Fibroblast of pulmonary artery (primary cell): ENCODE results near the gene CTNNA3.

ENCODE experiments used
- DNase-seq: peaks from one replicate; pipeline ENCODE4 v3.0.0-alpha.2; 2010; ENCODE audit warnings: low read depth
- H3K4me3 ChIP-seq: replicated peaks from 2 replicates; pipeline ENCODE4 v1.5.1; 2011; ENCODE audit warnings: low read depth, mild to moderate bottlenecking, control low read depth, low read length, moderate library complexity
- CTCF ChIP-seq: IDR thresholded peaks from 2 replicates; pipeline ENCODE4 v1.5.1; 2011; ENCODE audit warnings: mild to moderate bottlenecking, control low read depth, low read length, inconsistent platforms; ENCODE audit errors: missing control alignments

Gene CTNNA3

GRCh38 chr10:66538908-66539307, 1157.1 kb downstream of the CTNNA3 start:
- no peak for DNase-seq
- no peak for TF ChIP-seq CTCF
- H3K4me3 ChIP-seq, result no peak overlapping the region

- DNase-seq, result no peak
- no peak for TF ChIP-seq CTCF
- no peak overlapping the region for H3K4me3 ChIP-seq
Observed at GRCh38 chr10:66538371-66538770, 1157.6 kb downstream of the CTNNA3 start.

GRCh38 chr10:66537186-66537585, 1158.8 kb downstream of the CTNNA3 start:
- no peak overlapping the region for H3K4me3 ChIP-seq
- no peak for DNase-seq
- no peak for TF ChIP-seq CTCF

GRCh38 chr10:66535439-66535838, 1160.6 kb downstream of the CTNNA3 start:
- no peak for TF ChIP-seq CTCF

GRCh38 chr10:66534866-66535265, 1161.1 kb downstream of the CTNNA3 start:
- H3K4me3 ChIP-seq, result no peak overlapping the region
- TF ChIP-seq CTCF, result no peak
- no peak for DNase-seq

More at GRCh38 chr10:66535439-66535838, 1160.6 kb downstream of the CTNNA3 start:
- no peak overlapping the region for H3K4me3 ChIP-seq
- DNase-seq, result no peak

- TF ChIP-seq CTCF, result no peak
- no peak for DNase-seq
- H3K4me3 ChIP-seq, result no peak overlapping the region
Observed at GRCh38 chr10:66521506-66521905, 1174.5 kb downstream of the CTNNA3 start.

GRCh38 chr10:66519616-66520015, 1176.4 kb downstream of the CTNNA3 start:
- H3K4me3 ChIP-seq, result no peak overlapping the region
- no peak for DNase-seq
- no peak for TF ChIP-seq CTCF
